GM18498 (cell line): ENCODE results near the gene CRHR2.

ENCODE experiments used
- ATAC-seq: cut with Tn5 transposase; IDR thresholded peaks from one replicate; pipeline ENCODE4 v1.9.1; 2021; ENCODE audit warnings: mild to moderate bottlenecking, moderate library complexity; ENCODE audit not compliant: unreplicated experiment

Gene CRHR2

GRCh38 chr7:30633223-30633622 is 49.0 kb downstream of the CRHR2 start:
- no peak for ATAC-seq

DNA sequence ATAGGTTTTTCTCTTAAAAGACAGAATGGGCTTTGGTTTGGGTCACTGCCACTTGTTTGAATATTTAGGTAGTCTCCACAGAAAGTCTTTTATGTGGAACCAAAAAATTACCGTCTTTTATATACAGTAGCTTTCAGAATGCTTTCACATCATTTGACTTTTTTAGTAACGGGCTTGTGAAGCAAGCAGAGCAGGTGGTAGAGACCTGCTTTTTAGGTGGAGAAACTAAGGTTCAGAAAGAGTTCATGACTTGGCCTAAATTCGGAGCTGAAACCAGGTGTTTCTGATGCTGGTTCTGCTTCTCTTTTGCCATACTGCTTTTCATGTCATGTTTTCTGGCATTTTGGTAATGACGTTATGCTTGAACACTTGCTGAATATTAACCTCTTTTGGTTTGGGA is 51.3 kb downstream of the CRHR2 start:
- ATAC-seq: no peak

- ATAC-seq: no peak
These were observed 55.2 kb downstream of the CRHR2 start for GRCh38 chr7:30627026-30627425.

GRCh38 chr7:30625283-30625682 is 57.0 kb downstream of the CRHR2 start:
- no peak for ATAC-seq

GRCh38 chr7:30618961-30619360 is 63.3 kb downstream of the CRHR2 start:
- ATAC-seq: no peak

- ATAC-seq: no peak
These were observed 64.1 kb downstream of the CRHR2 start for GRCh38 chr7:30618080-30618676.

GRCh38 chr7:30617359-30617758 is 64.9 kb downstream of the CRHR2 start:
- ATAC-seq: no peak

- no peak for ATAC-seq
These were observed 65.9 kb downstream of the CRHR2 start for GRCh38 chr7:30616318-30616717.

DNA sequence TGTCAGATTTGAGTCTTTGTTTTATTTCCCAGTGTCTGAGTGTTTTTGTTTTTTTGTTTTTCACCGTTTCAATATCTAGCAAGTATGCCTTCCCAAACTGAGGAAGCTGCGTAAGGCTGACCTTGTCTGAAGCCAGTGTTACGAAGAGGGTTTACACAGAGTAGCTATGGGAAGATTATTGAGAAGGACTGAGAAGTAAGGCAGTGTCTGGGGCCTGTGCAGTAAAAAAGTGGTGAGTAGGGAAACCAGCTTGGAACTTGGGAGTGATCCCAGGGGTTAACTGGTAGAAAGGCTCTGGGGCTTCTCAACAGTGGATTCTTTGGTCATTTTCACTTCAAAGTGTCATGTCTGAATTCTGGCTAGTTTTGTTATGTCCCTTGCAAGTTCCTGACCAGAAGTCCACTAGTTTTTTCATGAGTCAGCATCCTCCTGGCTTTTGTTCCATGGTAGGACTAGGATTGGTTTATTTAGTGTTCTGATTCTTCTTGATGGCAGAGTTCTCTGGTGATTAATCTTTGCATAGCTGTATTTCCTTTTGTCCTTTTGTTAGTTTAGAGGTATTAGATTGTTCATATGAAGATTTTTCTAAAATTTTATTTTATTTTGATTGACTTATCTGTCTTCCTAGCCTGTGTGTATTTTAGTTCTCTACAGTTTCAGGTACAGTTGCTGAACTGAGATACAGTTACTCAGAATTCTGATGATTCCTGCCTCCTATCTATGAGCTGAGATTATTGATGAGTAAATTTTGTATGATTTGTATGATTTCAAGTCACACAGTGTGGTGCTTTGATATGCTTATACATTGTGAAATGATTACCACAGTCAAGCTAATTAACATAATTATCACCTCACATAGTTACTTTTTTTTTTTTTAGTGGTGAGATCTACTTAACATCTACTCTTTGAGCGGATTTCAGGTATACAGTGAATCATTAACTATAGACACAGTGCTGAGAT is 68.6 kb downstream of the CRHR2 start:
- no peak for ATAC-seq

- no peak for ATAC-seq
These were observed 69.5 kb downstream of the CRHR2 start for GRCh38 chr7:30612658-30613265.

- ATAC-seq: no peak
These were observed 76.4 kb downstream of the CRHR2 start for GRCh38 chr7:30605832-30606231.

DNA sequence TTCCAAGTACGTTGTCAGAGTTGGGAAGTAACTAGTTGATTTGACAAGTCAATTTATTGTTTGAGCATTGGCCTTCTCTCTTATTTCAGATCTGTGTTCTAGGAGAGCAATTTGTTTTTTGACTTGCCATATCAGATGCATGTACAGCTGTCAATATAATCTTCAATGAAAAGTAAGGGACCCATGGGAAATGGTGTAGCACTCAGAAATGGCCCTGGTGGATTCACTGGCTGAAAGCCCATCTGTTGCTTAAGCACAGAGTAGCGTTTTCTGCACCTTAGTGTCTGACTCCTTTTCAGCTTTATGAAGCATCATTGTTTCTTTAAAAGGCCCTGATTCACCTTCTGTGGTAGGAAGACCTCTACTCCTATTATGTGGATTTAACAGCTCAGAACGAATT is 77.4 kb downstream of the CRHR2 start:
- ATAC-seq: no peak
